BE2C (cell line): ENCODE measurements around the gene NTHL1.

Experiments used
- DNase-seq: peaks from one replicate; pipeline ENCODE4 v3.0.0-alpha.2; 2020
- H3K27me3 ChIP-seq: fragments of 250-450 bp; sonication (Bioruptor Pico); 2 replicates; pipeline ENCODE4 v1.5.1; 2020; ENCODE audit warnings: mild to moderate bottlenecking
- H3K36me3 ChIP-seq: fragments of 250-450 bp; sonication (Bioruptor Pico); 2 replicates; pipeline ENCODE4 v1.5.1; 2020; ENCODE audit warnings: mild to moderate bottlenecking
- H3K4me1 ChIP-seq: fragments of 250-450 bp; sonication (Bioruptor Pico); 2 replicates; pipeline ENCODE4 v1.5.1; 2020
- H3K4me3 ChIP-seq: 2 replicates; pipeline ENCODE4 v1.5.1; 2011; ENCODE audit warnings: low read depth, low read length
- H3K9me3 ChIP-seq: fragments of 250-450 bp; sonication (Bioruptor Pico); 2 replicates; pipeline ENCODE4 v1.5.1; 2020
- CTCF ChIP-seq: IDR thresholded peaks from 2 replicates; pipeline ENCODE4 v1.5.1; 2012; ENCODE audit warnings: mild to moderate bottlenecking, low read depth, low read length

The NTHL1 gene

GRCh38 chr16:2043667-2044451 is 3.8 kb downstream of the NTHL1 start:
- no peak overlapping the region for H3K4me3 ChIP-seq
- H3K9me3 ChIP-seq = no peaks in the 10 kb centered on the region
- H3K36me3 ChIP-seq = peaks cover 21% of the 10 kb centered on the region
- DNase-seq = no peak
- H3K4me1 ChIP-seq = peaks cover 23% of the 10 kb centered on the region
- no peak for TF ChIP-seq CTCF
- H3K27me3 ChIP-seq = no peaks in the 10 kb centered on the region

- H3K4me3 ChIP-seq = no peak overlapping the region
- H3K36me3 ChIP-seq = peaks cover 21% of the 10 kb centered on the region
- no peaks in the 10 kb centered on the region for H3K27me3 ChIP-seq
- no peaks in the 10 kb centered on the region for H3K9me3 ChIP-seq
- DNase-seq = no peak
- H3K4me1 ChIP-seq = peaks cover 27% of the 10 kb centered on the region
- TF ChIP-seq CTCF = no peak
These were observed 4.5 kb downstream of the NTHL1 start for GRCh38 chr16:2042986-2043666.

- Histone ChIP-seq H3K4me3 (no peak overlapping the region), H3K4me1 (peaks cover 27% of the 10 kb centered on the region), H3K36me3 (peaks cover 21% of the 10 kb centered on the region)
These were observed 5.3 kb downstream of the NTHL1 start for GRCh38 chr16:2042171-2042985.

GRCh38 chr16:2040787-2041522 is 6.7 kb downstream of the NTHL1 start:
- DNase-seq = peak; percentile 59
- TF ChIP-seq CTCF = no peak
- Histone ChIP-seq H3K4me1 (peaks cover 31% of the 10 kb centered on the region), H3K36me3 (peaks cover 21% of the 10 kb centered on the region), H3K4me3 (no peak overlapping the region), H3K9me3 (no peaks in the 10 kb centered on the region), H3K27me3 (no peaks in the 10 kb centered on the region)

More at GRCh38 chr16:2042171-2042985, 5.3 kb downstream of the NTHL1 start:
- no peaks in the 10 kb centered on the region for H3K27me3 ChIP-seq
- no peaks in the 10 kb centered on the region for H3K9me3 ChIP-seq
- no peak for TF ChIP-seq CTCF
- no peak for DNase-seq

- no peak for TF ChIP-seq CTCF
- no peak overlapping the region for H3K4me3 ChIP-seq
- H3K4me1 ChIP-seq = peaks cover 37% of the 10 kb centered on the region
- no peaks in the 10 kb centered on the region for H3K27me3 ChIP-seq
- peaks cover 14% of the 10 kb centered on the region for H3K36me3 ChIP-seq
- DNase-seq = no peak
- H3K9me3 ChIP-seq = no peaks in the 10 kb centered on the region
These were observed 7.4 kb downstream of the NTHL1 start for GRCh38 chr16:2040041-2040786.
